HG03135 (cell line): ENCODE results near the gene TTC39B.
"Not testable (repeated sequence)": the region's sequence is repeated elsewhere in the genome, so short reads cannot be mapped to it uniquely, and the experiment has no call there.

Experiments
- ATAC-seq: cut with Tn5 transposase; IDR thresholded peaks from one replicate; pipeline ENCODE4 v1.9.1; 2021; ENCODE audit warnings: mild to moderate bottlenecking, moderate library complexity; ENCODE audit not compliant: unreplicated experiment

TTC39B gene

DNA sequence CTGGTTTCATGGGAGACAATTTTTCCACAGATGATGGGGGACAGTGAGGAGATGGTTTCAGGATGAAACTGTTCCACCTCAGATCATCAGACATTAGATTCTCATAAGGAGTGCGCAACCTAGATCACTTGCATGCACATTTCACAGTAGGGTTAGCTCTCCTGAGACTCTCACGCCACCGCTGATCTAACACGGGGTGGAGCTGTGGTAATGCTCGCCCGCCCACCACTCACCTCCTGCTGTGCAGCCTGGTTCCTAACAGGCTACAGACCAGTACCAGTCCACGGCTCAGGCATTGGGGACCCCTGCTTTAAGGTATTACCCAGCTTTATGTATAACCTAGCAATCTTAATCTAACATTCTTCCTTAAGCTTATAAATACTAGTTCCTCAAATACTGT, 35.6 kb downstream of the TTC39B start:
- ATAC-seq, result no peak

DNA sequence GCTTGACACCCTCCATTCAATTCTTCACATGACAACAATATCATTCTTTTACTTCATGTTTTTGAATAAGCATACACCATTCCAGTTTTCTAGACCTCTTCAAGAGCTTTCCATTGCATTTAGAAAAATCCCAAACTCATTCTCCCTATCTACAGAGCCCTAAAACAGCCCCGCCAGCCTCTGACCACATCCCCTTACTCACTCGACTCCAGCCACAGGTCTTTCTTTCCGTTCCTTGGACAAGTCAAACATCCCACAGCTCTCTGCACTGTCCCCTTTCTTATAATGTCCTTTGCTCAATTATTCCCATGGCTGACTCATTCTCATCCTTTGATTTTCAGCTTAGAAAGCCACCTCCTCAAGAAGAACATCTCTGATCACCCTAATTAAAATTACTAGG, 38.2 kb downstream of the TTC39B start:
- ATAC-seq, result no peak

GRCh38 chr9:15268317-15268716, 38.7 kb downstream of the TTC39B start:
- ATAC-seq, result no peak

- ATAC-seq, result no peak
Observed at GRCh38 chr9:15264918-15265317, 42.1 kb downstream of the TTC39B start.

DNA sequence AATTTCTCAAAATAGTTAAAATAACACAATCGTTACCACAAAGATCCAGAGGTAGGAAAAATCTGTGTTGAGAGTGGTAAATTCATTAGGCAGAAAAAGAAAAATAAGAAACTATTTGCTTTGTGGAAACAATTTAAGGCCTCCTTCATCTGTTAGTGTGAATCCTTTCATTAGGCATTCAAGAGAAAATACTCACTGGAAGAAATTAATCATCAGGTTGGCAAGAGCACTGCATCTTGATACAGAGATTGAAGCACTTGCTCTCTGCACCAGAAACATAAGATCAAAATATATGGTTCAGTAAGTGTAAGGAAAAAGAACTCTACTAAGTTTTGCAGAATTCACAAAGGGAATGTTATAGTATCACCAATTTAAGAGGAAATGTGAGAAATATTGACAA, 44.4 kb downstream of the TTC39B start:
- no peak for ATAC-seq

GRCh38 chr9:15256426-15256825, 50.6 kb downstream of the TTC39B start:
- ATAC-seq, result no peak

- ATAC-seq, result no peak
Observed at GRCh38 chr9:15253786-15254185, 53.2 kb downstream of the TTC39B start.

GRCh38 chr9:15253197-15253596, 53.8 kb downstream of the TTC39B start:
- no peak for ATAC-seq

- ATAC-seq, result no peak
Observed at GRCh38 chr9:15249981-15250380, 57.0 kb downstream of the TTC39B start.

GRCh38 chr9:15249042-15249818, 57.8 kb downstream of the TTC39B start:
- ATAC-seq, result no peak

- no peak for ATAC-seq
Observed at GRCh38 chr9:15248621-15249020, 58.4 kb downstream of the TTC39B start.

DNA sequence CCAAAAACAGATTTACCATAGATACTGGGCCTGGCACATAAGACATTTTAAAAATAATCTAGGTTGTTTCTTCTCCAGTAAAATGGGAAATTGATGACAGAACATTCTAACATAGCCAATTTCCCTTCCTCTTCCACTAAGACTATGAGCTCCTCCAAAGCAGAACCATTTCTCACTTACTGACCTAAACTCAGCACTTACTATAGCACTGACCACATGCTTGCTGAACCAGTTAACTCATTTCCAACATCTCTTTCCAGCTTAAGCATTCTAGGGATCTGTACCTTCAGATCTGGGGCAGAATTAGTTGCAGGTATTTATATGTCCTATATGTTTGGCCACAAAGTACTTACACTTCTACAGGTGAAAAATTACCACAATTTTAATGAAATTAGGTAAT, 58.9 kb downstream of the TTC39B start:
- no peak for ATAC-seq

DNA sequence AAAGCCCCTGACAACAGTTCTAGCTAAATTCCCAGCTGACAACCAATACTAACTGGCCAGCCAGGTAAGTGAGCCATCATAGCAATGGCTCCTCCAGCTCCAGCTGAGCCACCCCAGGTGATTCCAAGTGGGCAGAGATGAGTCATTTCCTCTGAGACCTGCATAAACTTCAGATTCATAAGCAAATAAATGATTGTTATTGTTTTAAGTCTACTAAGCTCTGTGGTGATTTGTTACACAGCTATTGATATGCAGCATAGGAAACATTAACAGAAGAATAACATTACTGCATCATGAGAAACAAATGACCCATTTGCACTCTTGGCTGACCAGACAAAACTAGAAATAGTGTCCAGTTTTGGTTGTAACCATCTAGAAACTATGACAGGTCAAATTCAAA, 60.3 kb downstream of the TTC39B start:
- ATAC-seq, result no peak

DNA sequence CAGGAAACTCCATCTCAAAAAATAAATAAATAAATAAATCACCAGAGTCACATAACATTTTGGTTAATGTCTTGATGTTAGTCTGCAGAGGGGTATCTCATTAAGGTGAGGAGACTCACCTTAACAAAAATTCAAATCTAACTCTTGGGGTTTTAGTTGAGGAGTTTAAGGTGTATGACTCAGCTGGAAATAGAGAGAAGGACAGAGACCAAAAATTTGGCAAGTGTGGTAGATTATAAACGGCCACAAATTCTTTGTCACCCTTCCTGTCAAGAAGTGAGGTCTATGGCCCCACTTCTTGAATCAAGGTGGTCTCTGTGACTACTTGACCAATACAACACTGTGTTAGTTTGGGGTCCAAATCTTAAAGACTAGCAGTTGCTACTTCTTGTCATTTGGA, 60.8 kb downstream of the TTC39B start:
- no peak for ATAC-seq

GRCh38 chr9:15244001-15244441, 63.0 kb downstream of the TTC39B start:
- no peak for ATAC-seq

GRCh38 chr9:15243081-15243480, 63.9 kb downstream of the TTC39B start:
- no peak for ATAC-seq

DNA sequence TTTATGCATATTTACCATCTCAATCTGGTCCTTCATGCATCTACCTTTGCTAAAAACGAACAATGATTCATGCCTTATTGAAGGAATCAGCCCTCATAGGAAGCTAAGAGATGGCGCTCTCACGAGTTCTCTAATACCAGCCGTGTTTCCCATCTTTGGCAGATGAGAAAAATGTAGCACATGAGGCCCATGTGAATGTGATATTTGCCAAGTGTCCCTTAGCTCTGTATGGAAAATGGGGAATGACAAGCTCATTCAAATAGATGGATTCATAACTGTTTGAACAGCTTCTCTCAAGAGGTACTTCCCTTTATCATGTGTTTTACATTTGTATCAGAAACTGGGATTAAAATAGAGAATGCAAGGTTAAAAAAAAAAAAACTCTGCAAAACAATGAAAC, 66.1 kb downstream of the TTC39B start:
- no peak for ATAC-seq

DNA sequence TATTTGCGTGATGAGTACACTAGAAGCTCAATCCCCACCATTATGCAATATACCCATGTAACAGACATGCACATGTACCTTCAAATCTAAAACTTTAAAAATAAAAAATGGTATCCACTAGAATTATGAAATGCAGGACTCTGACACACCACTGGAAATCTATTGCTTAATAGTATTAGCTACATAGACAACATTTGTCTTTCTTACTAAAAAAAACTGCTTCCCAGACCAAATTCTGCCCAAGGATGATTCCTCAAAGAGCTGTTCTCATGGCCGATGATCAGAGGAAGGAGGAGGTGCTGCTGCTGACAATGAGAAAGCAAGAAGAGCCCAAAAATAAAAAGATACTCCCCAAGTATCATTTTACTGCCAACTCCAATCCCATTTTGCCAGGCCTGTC, 67.2 kb downstream of the TTC39B start:
- ATAC-seq, result no peak

- ATAC-seq, result no peak
Observed at GRCh38 chr9:15238646-15239045, 68.4 kb downstream of the TTC39B start.

DNA sequence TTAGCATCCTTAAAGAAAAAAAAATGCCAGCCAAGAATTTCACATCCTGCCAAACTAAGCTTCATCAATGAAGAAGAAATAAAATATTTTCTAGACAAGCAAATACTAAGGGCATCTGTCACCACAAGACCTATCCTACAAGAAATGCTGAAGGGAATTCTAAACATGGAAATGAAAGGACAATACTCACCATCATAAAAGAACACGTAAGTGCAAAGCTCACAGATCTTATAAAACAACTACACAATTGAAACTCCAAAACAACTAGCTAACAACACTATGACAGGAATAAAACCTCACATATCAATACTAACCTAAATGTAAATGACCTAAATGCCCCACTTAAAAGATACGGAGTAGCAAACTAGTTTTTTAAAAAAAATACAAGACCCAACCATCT, 71.4 kb downstream of the TTC39B start:
- ATAC-seq, result no peak

GRCh38 chr9:15233941-15234490, 73.0 kb downstream of the TTC39B start:
- not testable (repeated sequence) for ATAC-seq

GRCh38 chr9:15232706-15233280, 74.2 kb downstream of the TTC39B start:
- ATAC-seq, result not testable (repeated sequence)
